ENCODE data around the gene TRAIP. TPM values are rescaled to one million over a fixed set of nuclear protein-coding genes. Genes with fewer than 3 reads are reported as not detected.

Gene TRAIP
- polyA plus RNA-seq, 1 donor from 2014 or later = 7.6 TPM

GRCh38 chr3:49896345-49896744 lies 40.0 kb upstream of the TRAIP start:
- Histone ChIP-seq H3K27ac (ENCODE audit: low read length) (no peak overlapping the region), H4K20me1 (ENCODE audit: insufficient read depth) (no peaks in the 10 kb centered on the region), H3K79me2 (replicated peaks; ENCODE audit: insufficient read depth, low read length) (no peaks in the 10 kb centered on the region), H3K9ac (ENCODE audit: low read length) (no peak overlapping the region), H3F3A (ENCODE audit: insufficient read depth, low read length, poor library complexity, severe bottlenecking) (no peaks in the 10 kb centered on the region), H3K4me3 (ENCODE audit: low read length) (no peak overlapping the region), H3K36me3 (ENCODE audit: insufficient read depth, low read length) (no peaks in the 10 kb centered on the region), H3K9me2 (ENCODE audit: insufficient read depth, low read length) (no peaks in the 10 kb centered on the region), H3K9me3 (ENCODE audit: low read length) (no peaks in the 10 kb centered on the region), H3K27me3 (ENCODE audit: insufficient read depth, low read depth, low read length) (no peaks in the 10 kb centered on the region), H3K4me2 (ENCODE audit: low read length) (no peak overlapping the region), H2AFZ (ENCODE audit: low read depth, low read length) (no peak overlapping the region)
- no peak for TF ChIP-seq CTCF (IDR thresholded peaks at IDR 0.05; ENCODE audit: poor library complexity, severe bottlenecking)
- no peak for TF ChIP-seq MXI1 (conservative IDR thresholded peaks at IDR 0.05; ENCODE audit: poor library complexity, severe bottlenecking)
- no peak for TF ChIP-seq RAD21 (conservative IDR thresholded peaks at IDR 0.05)
- TF ChIP-seq EZH2 (IDR thresholded peaks at IDR 0.05; ENCODE audit: borderline replicate concordance, insufficient read depth, low read length, poor library complexity, severe bottlenecking) = no peak
- no peak for TF ChIP-seq EP300 (conservative IDR thresholded peaks at IDR 0.05; ENCODE audit: poor library complexity, severe bottlenecking)

- Histone ChIP-seq H3K27ac (ENCODE audit: low read length) (no peak overlapping the region), H3K36me3 (ENCODE audit: insufficient read depth, low read length) (no peaks in the 10 kb centered on the region), H4K20me1 (ENCODE audit: insufficient read depth) (no peaks in the 10 kb centered on the region)
Measured at GRCh38 chr3:49895791-49896190, 39.4 kb upstream of the TRAIP start.

GRCh38 chr3:49889296-49889695 lies 32.9 kb upstream of the TRAIP start:
- no peaks in the 10 kb centered on the region for H3K36me3 ChIP-seq (ENCODE audit: insufficient read depth, low read length)
- no peaks in the 10 kb centered on the region for H3K79me2 ChIP-seq (replicated peaks; ENCODE audit: insufficient read depth, low read length)
- H4K20me1 ChIP-seq (ENCODE audit: insufficient read depth) = no peaks in the 10 kb centered on the region
- no peak overlapping the region for H3K9ac ChIP-seq (ENCODE audit: low read length)
- H3F3A ChIP-seq (ENCODE audit: insufficient read depth, low read length, poor library complexity, severe bottlenecking) = no peaks in the 10 kb centered on the region
- H3K9me3 ChIP-seq (ENCODE audit: low read length) = no peaks in the 10 kb centered on the region
- H3K9me2 ChIP-seq (ENCODE audit: insufficient read depth, low read length) = no peaks in the 10 kb centered on the region
- no peak overlapping the region for H2AFZ ChIP-seq (ENCODE audit: low read depth, low read length)
- H3K27me3 ChIP-seq (ENCODE audit: insufficient read depth, low read depth, low read length) = no peaks in the 10 kb centered on the region
- TF ChIP-seq CTCF (IDR thresholded peaks at IDR 0.05; ENCODE audit: poor library complexity, severe bottlenecking) (no peak), TAF1 (IDR thresholded peaks at IDR 0.05; ENCODE audit: low read depth) (no peak), POLR2AphosphoS5 (IDR thresholded peaks at IDR 0.05) (no peak), MXI1 (conservative IDR thresholded peaks at IDR 0.05; ENCODE audit: poor library complexity, severe bottlenecking) (no peak)
- no peak overlapping the region for H3K4me2 ChIP-seq (ENCODE audit: low read length)
- no peak overlapping the region for H3K4me3 ChIP-seq (ENCODE audit: low read length)
- no peak overlapping the region for H3K27ac ChIP-seq (ENCODE audit: low read length)

More at GRCh38 chr3:49895791-49896190, 39.4 kb upstream of the TRAIP start:
- Histone ChIP-seq H3K4me2 (ENCODE audit: low read length) (no peak overlapping the region), H3K9me3 (ENCODE audit: low read length) (no peaks in the 10 kb centered on the region), H2AFZ (ENCODE audit: low read depth, low read length) (no peak overlapping the region), H3K27me3 (ENCODE audit: insufficient read depth, low read depth, low read length) (no peaks in the 10 kb centered on the region), H3K9ac (ENCODE audit: low read length) (no peak overlapping the region), H3K4me3 (ENCODE audit: low read length) (no peak overlapping the region), H3K79me2 (replicated peaks; ENCODE audit: insufficient read depth, low read length) (no peaks in the 10 kb centered on the region), H3K9me2 (ENCODE audit: insufficient read depth, low read length) (no peaks in the 10 kb centered on the region), H3F3A (ENCODE audit: insufficient read depth, low read length, poor library complexity, severe bottlenecking) (no peaks in the 10 kb centered on the region)
- TF ChIP-seq POLR2AphosphoS5 (IDR thresholded peaks at IDR 0.05) (no peak), MXI1 (conservative IDR thresholded peaks at IDR 0.05; ENCODE audit: poor library complexity, severe bottlenecking) (no peak), TAF1 (IDR thresholded peaks at IDR 0.05; ENCODE audit: low read depth) (no peak), CTCF (IDR thresholded peaks at IDR 0.05; ENCODE audit: poor library complexity, severe bottlenecking) (no peak)
